ENCODE data around the gene MAPK4.

MAPK4 gene

GRCh38 chr18:50734886-50735285 lies 175.0 kb downstream of the MAPK4 start:
- H3K4me3 ChIP-seq (ENCODE audit: control insufficient read depth in 1 of 7, extremely low read depth in 1 of 7, insufficient read depth in 4 of 7, low read depth in 2 of 7, low read length in 6 of 7): no peak overlapping the region
- CTCF ChIA-PET: interaction anchor here (0.9 kb wide), 1 partner anchor 29 kb away, joined by 3 read pairs; no protein-coding TSS in a partner anchor
- POLR2A ChIA-PET: no interaction called here
- H3K27ac ChIP-seq (ENCODE audit: insufficient read depth in 1 of 2, low read depth in 1 of 2, low read length in 2 of 2, poor library complexity in 1 of 2, severe bottlenecking in 2 of 2): no peak overlapping the region
- WGBS (ENCODE audit: insufficient coverage): 93% methylated on average over 2 of the region's 5 CpGs
- H3K9me3 ChIP-seq (ENCODE audit: control extremely low read depth in 1 of 5, control insufficient read depth in 4 of 5, insufficient read depth in 2 of 5, low read depth in 1 of 5, low read length in 4 of 5): peaks cover 0 to 3% (median 0%) of the 10 kb centered on the region in 5 experiments
- peaks cover 0 to 3% (median 0%) of the 10 kb centered on the region in 5 experiments for H3K27me3 ChIP-seq (replicated peaks in 2 of 5; ENCODE audit: control insufficient read depth in 4 of 5, insufficient read depth in 5 of 5, low read length in 4 of 5)
- DNase-seq: no peak
- H3K4me1 ChIP-seq (ENCODE audit: control extremely low read depth in 1 of 4, control insufficient read depth in 4 of 4, insufficient read depth in 4 of 4, low read length in 3 of 4): no peaks in the 10 kb centered on the region
- no peaks in the 10 kb centered on the region for H3K36me3 ChIP-seq (ENCODE audit: control insufficient read depth in 4 of 4, insufficient read depth in 4 of 4, low read length in 3 of 4)

- H3K9me3 ChIP-seq (ENCODE audit: control extremely low read depth in 1 of 5, control insufficient read depth in 4 of 5, insufficient read depth in 2 of 5, low read depth in 1 of 5, low read length in 4 of 5): no peaks in the 10 kb centered on the region
- no peaks in the 10 kb centered on the region for H3K36me3 ChIP-seq (ENCODE audit: control insufficient read depth in 4 of 4, insufficient read depth in 4 of 4, low read length in 3 of 4)
- POLR2A ChIA-PET: no interaction called here
- no peak for DNase-seq
- H3K27ac ChIP-seq (ENCODE audit: insufficient read depth in 1 of 2, low read depth in 1 of 2, low read length in 2 of 2, poor library complexity in 1 of 2, severe bottlenecking in 2 of 2): no peak overlapping the region
- H3K27me3 ChIP-seq (replicated peaks in 2 of 5; ENCODE audit: control insufficient read depth in 4 of 5, insufficient read depth in 5 of 5, low read length in 4 of 5): peaks cover 0 to 2% (median 0%) of the 10 kb centered on the region in 5 experiments
- H3K4me1 ChIP-seq (ENCODE audit: control extremely low read depth in 1 of 4, control insufficient read depth in 4 of 4, insufficient read depth in 4 of 4, low read length in 3 of 4): no peaks in the 10 kb centered on the region
- WGBS (ENCODE audit: insufficient coverage): 88% methylated on average over 3 of the region's 3 CpGs
- no peak overlapping the region for H3K4me3 ChIP-seq (ENCODE audit: control insufficient read depth in 1 of 7, extremely low read depth in 1 of 7, insufficient read depth in 4 of 7, low read depth in 2 of 7, low read length in 6 of 7)
- CTCF ChIA-PET: no interaction called here
These were observed 177.2 kb downstream of the MAPK4 start for GRCh38 chr18:50737127-50737526.

GRCh38 chr18:50738098-50738757 lies 178.3 kb downstream of the MAPK4 start:
- H3K9me3 ChIP-seq (ENCODE audit: control extremely low read depth in 1 of 5, control insufficient read depth in 4 of 5, insufficient read depth in 2 of 5, low read depth in 1 of 5, low read length in 4 of 5): peaks cover 0 to 3% (median 0%) of the 10 kb centered on the region in 5 experiments
- no peaks in the 10 kb centered on the region for H3K4me1 ChIP-seq (ENCODE audit: control extremely low read depth in 1 of 4, control insufficient read depth in 4 of 4, insufficient read depth in 4 of 4, low read length in 3 of 4)
- CTCF ChIA-PET: interaction anchor here (0.7 kb wide), 1 partner anchor 1475 kb away, joined by 3 read pairs; no protein-coding TSS in a partner anchor
- POLR2A ChIA-PET: no interaction called here
- no peak for DNase-seq
- no peaks in the 10 kb centered on the region for H3K36me3 ChIP-seq (ENCODE audit: control insufficient read depth in 4 of 4, insufficient read depth in 4 of 4, low read length in 3 of 4)
- no peak overlapping the region for H3K27ac ChIP-seq (ENCODE audit: insufficient read depth in 1 of 2, low read depth in 1 of 2, low read length in 2 of 2, poor library complexity in 1 of 2, severe bottlenecking in 2 of 2)
- peaks cover 0 to 2% (median 0%) of the 10 kb centered on the region in 5 experiments for H3K27me3 ChIP-seq (replicated peaks in 2 of 5; ENCODE audit: control insufficient read depth in 4 of 5, insufficient read depth in 5 of 5, low read length in 4 of 5)
- 95% methylated on average over 2 of the region's 7 CpGs for WGBS (ENCODE audit: insufficient coverage)
- no peak overlapping the region for H3K4me3 ChIP-seq (ENCODE audit: control insufficient read depth in 1 of 7, extremely low read depth in 1 of 7, insufficient read depth in 4 of 7, low read depth in 2 of 7, low read length in 6 of 7)

- Histone ChIP-seq H3K27ac (ENCODE audit: insufficient read depth in 1 of 2, low read depth in 1 of 2, low read length in 2 of 2, poor library complexity in 1 of 2, severe bottlenecking in 2 of 2) (no peak overlapping the region), H3K4me3 (ENCODE audit: control insufficient read depth in 1 of 7, extremely low read depth in 1 of 7, insufficient read depth in 4 of 7, low read depth in 2 of 7, low read length in 6 of 7) (no peak overlapping the region), H3K36me3 (ENCODE audit: control insufficient read depth in 4 of 4, insufficient read depth in 4 of 4, low read length in 3 of 4) (no peaks in the 10 kb centered on the region), H3K27me3 (replicated peaks in 2 of 5; ENCODE audit: control insufficient read depth in 4 of 5, insufficient read depth in 5 of 5, low read length in 4 of 5) (peaks cover 0 to 5% (median 0%) of the 10 kb centered on the region in 5 experiments), H3K4me1 (ENCODE audit: control extremely low read depth in 1 of 4, control insufficient read depth in 4 of 4, insufficient read depth in 4 of 4, low read length in 3 of 4) (no peaks in the 10 kb centered on the region), H3K9me3 (ENCODE audit: control extremely low read depth in 1 of 5, control insufficient read depth in 4 of 5, insufficient read depth in 2 of 5, low read depth in 1 of 5, low read length in 4 of 5) (peaks cover 0 to 7% (median 0%) of the 10 kb centered on the region in 5 experiments)
- ChIA-PET POLR2A (no interaction called here), CTCF (no interaction called here)
- DNase-seq: no peak
These were observed 183.1 kb downstream of the MAPK4 start for GRCh38 chr18:50742952-50743351.

- WGBS (ENCODE audit: insufficient coverage): no CpG with 5 or more reads among the region's 4 CpGs
- CTCF ChIA-PET: no interaction called here
- POLR2A ChIA-PET: no interaction called here
- Histone ChIP-seq H3K27ac (ENCODE audit: insufficient read depth in 1 of 2, low read depth in 1 of 2, low read length in 2 of 2, poor library complexity in 1 of 2, severe bottlenecking in 2 of 2) (no peak overlapping the region), H3K27me3 (replicated peaks in 2 of 5; ENCODE audit: control insufficient read depth in 4 of 5, insufficient read depth in 5 of 5, low read length in 4 of 5) (peaks cover 0 to 6% (median 2%) of the 10 kb centered on the region in 5 experiments), H3K9me3 (ENCODE audit: control extremely low read depth in 1 of 5, control insufficient read depth in 4 of 5, insufficient read depth in 2 of 5, low read depth in 1 of 5, low read length in 4 of 5) (peaks cover 0 to 7% (median 0%) of the 10 kb centered on the region in 5 experiments), H3K4me1 (ENCODE audit: control extremely low read depth in 1 of 4, control insufficient read depth in 4 of 4, insufficient read depth in 4 of 4, low read length in 3 of 4) (no peaks in the 10 kb centered on the region), H3K4me3 (ENCODE audit: control insufficient read depth in 1 of 7, extremely low read depth in 1 of 7, insufficient read depth in 4 of 7, low read depth in 2 of 7, low read length in 6 of 7) (no peak overlapping the region), H3K36me3 (ENCODE audit: control insufficient read depth in 4 of 4, insufficient read depth in 4 of 4, low read length in 3 of 4) (no peaks in the 10 kb centered on the region)
- DNase-seq: no peak
These were observed 184.4 kb downstream of the MAPK4 start for GRCh38 chr18:50744253-50744652.

GRCh38 chr18:50745945-50746344 lies 186.1 kb downstream of the MAPK4 start:
- H3K27me3 ChIP-seq (replicated peaks in 2 of 5; ENCODE audit: control insufficient read depth in 4 of 5, insufficient read depth in 5 of 5, low read length in 4 of 5): peaks cover 0 to 9% (median 5%) of the 10 kb centered on the region in 5 experiments
- ChIA-PET CTCF (no interaction called here), POLR2A (no interaction called here)
- no peak for DNase-seq
- no peak overlapping the region for H3K27ac ChIP-seq (ENCODE audit: insufficient read depth in 1 of 2, low read depth in 1 of 2, low read length in 2 of 2, poor library complexity in 1 of 2, severe bottlenecking in 2 of 2)
- peaks cover 0 to 7% (median 0%) of the 10 kb centered on the region in 5 experiments for H3K9me3 ChIP-seq (ENCODE audit: control extremely low read depth in 1 of 5, control insufficient read depth in 4 of 5, insufficient read depth in 2 of 5, low read depth in 1 of 5, low read length in 4 of 5)
- WGBS (ENCODE audit: insufficient coverage): 86% methylated on average over 5 of the region's 5 CpGs
- no peaks in the 10 kb centered on the region for H3K36me3 ChIP-seq (ENCODE audit: control insufficient read depth in 4 of 4, insufficient read depth in 4 of 4, low read length in 3 of 4)
- H3K4me3 ChIP-seq (ENCODE audit: control insufficient read depth in 1 of 7, extremely low read depth in 1 of 7, insufficient read depth in 4 of 7, low read depth in 2 of 7, low read length in 6 of 7): no peak overlapping the region
- H3K4me1 ChIP-seq (ENCODE audit: control extremely low read depth in 1 of 4, control insufficient read depth in 4 of 4, insufficient read depth in 4 of 4, low read length in 3 of 4): no peaks in the 10 kb centered on the region

- H3K27ac ChIP-seq (ENCODE audit: insufficient read depth in 1 of 2, low read depth in 1 of 2, low read length in 2 of 2, poor library complexity in 1 of 2, severe bottlenecking in 2 of 2): no peak overlapping the region
- peaks cover 0 to 7% (median 0%) of the 10 kb centered on the region in 5 experiments for H3K9me3 ChIP-seq (ENCODE audit: control extremely low read depth in 1 of 5, control insufficient read depth in 4 of 5, insufficient read depth in 2 of 5, low read depth in 1 of 5, low read length in 4 of 5)
- no peak overlapping the region for H3K4me3 ChIP-seq (ENCODE audit: control insufficient read depth in 1 of 7, extremely low read depth in 1 of 7, insufficient read depth in 4 of 7, low read depth in 2 of 7, low read length in 6 of 7)
- peaks cover 0 to 11% (median 10%) of the 10 kb centered on the region in 5 experiments for H3K27me3 ChIP-seq (replicated peaks in 2 of 5; ENCODE audit: control insufficient read depth in 4 of 5, insufficient read depth in 5 of 5, low read length in 4 of 5)
- no peaks in the 10 kb centered on the region for H3K4me1 ChIP-seq (ENCODE audit: control extremely low read depth in 1 of 4, control insufficient read depth in 4 of 4, insufficient read depth in 4 of 4, low read length in 3 of 4)
- no peak for DNase-seq
- ChIA-PET CTCF (no interaction called here), POLR2A (no interaction called here)
- 100% methylated on average over 1 of the region's 1 CpG for WGBS (ENCODE audit: insufficient coverage)
- no peaks in the 10 kb centered on the region for H3K36me3 ChIP-seq (ENCODE audit: control insufficient read depth in 4 of 4, insufficient read depth in 4 of 4, low read length in 3 of 4)
These were observed 188.0 kb downstream of the MAPK4 start for GRCh38 chr18:50747849-50748242.

Data from common myeloid progenitor, CD34-positive (primary cell).